ENCODE results near the gene WDSUB1.
A peak's percentile ranks its signal among the peaks of the same experiment; 100 is the strongest.

Gene WDSUB1

DNA sequence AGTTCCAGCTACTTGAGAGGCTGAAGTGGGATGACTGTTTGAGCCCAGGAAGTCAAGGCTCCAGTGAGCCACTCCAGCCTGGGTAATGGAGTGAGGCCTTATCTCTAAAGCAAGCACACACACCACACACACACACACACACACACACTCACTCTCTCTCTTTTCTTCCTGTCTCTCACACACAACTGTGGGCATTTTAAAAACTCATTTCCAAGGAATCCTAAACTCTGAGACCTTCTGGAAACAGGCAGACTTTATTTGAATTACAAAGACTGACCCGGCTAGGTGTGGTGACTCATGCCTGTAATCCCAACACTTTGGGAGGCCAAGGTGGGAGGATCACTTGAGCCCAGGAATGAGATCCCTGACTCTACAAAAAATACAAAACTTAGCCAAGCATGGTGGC, 21.3 kb downstream of the WDSUB1 start:
- no peak for DNase-seq

DNA sequence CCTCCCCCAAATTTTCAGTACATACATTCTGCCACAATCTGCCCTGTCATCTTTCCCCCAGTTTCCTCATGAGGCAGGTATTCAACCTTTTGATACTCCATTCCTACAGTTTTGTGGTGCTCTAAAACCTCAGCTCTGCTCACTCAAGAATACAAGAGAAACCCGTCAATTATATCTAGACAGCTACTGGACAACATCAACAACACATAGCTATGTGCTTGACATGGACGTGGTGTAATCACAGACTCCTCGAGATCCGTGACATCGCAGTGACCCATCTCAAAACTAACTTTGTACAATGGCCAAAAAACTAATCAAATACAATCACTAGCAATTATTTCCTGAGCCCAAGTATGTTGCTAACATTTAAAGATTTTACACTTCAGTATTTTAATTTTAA, 23.6 kb downstream of the WDSUB1 start:
- DNase-seq, result no peak

DNA sequence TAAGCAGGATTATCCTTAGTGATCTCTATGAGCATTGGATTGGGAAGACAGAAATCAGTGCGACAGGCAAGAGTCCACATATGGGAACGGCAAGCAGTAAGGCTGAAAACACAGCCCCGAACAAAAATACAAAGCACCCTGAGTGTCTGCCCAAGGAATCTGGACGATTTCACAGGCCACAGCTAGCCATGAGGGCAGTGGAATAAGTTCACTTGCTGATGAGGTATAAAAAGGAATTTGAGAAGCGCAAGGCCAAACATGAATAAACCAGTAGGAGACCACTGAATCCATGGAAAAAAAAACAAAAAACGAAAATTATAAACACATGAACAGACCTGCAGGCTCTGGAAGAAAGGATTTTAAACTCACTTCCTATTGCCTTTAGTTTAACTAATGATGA, 24.3 kb downstream of the WDSUB1 start:
- no peak for DNase-seq

DNA sequence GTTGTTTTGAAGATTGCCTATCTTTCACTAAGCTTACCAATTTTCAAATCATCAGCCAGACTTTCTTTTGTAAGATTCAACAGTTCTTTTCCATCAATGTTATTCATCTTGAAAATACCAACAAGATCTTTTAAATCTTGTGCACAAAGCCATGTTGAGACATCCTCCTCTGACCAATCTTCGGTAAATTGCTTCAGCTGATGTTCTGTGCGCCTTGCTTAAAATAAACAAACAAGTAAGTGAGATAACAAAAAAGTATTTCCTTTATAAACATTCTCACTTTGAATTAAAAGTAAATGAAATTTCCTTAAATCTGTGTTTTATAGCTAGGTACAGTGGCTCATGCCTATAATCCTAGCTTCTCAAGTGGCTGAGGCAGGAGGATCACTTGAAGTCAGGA, 30.3 kb downstream of the WDSUB1 start:
- DNase-seq, result no peak

DNA sequence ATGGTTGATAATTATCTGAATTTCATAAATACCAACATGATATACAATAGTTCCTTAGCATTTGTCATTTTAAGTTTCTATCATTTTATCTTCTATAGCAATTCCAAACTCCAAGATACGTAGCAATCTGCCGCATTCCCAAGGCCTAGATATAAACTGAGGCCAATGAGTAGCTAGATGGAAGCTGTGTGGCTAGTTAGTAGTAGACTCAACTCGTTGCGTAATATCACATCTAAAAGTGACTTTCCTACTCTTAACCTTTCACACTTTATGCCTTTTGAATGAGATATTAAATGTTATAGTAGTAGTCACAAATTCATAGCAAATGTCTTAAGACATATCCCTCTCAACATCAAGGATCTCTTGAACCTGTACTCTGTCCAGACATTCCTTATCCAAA, 33.6 kb downstream of the WDSUB1 start:
- no peak for DNase-seq

DNA sequence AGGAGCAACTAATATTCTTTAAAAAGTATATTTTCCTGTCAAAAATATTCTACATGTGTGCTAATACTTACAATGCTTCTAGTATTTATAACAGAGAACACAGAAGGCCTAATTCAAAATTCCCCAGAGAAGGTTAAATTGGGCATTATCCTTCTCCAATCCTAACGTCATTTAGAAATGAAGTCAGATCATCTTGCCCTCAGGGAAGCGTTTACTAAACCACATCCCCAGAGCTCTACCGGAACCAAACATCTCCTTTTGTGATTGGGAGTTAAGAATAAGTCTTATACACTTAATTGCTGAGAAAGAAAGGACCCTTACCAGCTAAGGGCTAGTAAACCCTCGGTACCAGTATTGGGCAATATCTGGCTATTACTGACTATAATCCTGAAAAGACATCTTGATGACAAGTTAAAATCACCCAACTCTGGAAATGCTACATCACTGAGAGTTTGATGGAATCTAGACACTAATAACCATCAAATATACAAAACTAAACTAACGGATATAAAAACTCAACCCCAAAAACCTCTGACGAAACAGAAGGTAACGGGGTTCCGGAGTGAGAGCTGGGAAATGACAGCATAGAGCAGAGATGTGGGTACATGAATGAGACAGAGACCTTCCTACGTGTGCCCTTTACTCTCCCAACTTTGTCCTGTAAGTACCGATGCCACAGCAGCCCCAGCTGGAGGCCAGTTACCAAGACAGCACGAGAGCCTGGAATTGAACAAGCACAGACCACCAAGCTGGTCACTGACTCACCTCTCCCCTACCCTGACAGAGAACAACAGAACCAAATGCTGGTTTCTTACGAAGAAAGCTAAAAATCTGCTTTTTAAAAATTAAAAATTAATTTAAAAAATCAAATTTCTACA, 35.0 kb downstream of the WDSUB1 start:
- DNase-seq, result no peak

DNA sequence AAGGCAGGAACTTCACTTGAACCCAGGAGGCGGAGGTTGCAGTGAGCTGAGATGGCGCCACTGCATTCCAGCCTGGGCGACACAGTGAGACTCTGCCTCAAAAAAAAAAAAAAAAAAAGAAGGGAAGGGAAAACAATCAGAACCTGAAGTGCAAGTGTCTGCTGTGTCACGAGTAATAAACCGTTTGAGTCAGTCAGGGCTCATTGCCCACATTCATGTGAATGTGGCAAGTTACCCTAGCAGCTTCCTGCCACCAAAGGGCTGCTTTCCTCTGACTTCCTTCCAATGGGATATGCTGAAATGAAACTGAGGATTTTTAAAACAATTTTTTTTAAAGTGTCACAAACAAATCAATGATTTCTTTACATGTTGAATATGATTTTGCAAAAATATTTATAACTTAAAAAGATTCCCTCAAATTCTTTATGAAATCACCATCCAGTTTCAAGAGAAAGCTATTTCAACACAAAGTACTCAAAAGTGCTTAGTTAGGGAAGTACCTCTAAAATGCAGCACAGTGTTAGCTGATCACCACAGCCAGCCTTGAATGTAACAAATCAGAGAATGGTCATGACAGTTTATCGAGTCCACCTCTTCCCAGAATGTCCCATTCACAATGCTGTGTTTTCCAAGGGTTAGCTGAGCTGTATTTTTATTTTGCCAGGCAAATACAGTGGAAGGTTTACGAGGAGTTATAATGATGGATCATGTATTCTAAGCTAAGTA, 36.4 kb downstream of the WDSUB1 start:
- DNase-seq, result peak; percentile 93

DNA sequence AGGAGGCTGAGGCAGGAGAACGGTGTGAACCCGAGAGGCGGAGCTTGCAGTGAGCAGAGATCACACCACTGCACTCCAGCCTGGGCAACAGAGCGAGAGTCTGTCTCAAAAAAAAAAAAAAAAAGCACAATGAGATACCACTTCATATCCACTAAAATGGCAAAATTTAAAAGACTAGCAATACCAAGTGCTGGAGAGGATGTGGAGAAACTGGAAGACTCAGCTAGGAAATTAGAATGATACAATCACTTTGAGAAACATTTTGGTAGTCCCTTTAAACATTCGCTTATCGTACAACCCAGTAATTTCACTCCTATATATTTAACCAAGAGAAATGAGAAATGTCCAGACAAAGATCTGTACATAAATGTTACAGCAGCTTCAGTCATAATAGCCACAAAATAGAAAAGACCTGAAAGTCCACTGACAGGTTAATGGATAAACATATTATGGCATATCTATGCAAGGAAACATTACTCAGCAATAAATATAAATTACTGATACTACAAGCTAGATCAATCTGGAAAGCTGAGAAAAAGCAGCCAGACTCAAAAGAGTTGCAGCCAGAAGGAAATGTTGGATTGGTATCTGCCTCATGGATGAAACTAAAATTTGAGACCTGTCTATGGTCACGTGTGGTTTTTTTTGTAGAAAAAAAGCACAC, 40.0 kb downstream of the WDSUB1 start:
- DNase-seq, result no peak

DNA sequence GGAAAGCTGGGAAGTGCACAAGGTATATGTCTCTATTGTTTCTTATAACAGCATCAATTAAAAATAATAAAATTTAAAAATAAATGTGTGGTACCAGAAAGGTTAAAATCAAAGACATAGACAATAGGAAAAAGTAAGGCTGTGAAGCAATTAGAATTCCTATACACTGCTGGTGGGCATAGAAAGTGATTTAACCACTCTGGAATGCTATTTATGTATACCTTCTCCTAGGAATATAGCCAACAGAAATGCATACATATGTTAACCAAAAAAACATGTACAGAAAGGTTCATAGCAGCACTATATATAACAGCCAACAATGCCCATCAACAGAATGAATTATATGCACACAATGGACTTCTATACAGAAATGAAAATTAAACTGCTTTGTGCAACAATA, 43.0 kb downstream of the WDSUB1 start:
- no peak for DNase-seq

DNA sequence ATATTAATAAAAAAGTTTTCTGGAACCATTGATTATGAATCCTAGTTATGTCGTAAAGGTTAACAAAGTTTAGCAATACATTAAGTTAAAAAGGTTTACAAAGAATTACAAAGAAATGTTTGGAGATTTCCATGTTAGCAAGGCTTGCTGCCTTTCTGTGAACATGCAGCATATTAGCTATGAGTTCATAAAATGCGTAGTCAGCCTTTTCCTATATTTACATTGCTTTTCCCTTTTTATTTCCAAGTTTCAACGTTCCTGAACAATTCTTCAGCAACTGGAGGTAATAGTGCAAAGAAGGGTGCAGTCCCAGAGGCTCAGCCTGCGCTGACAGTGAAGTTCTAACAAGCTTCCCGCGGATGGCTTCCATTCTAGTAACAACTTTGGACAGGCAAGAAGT, 51.6 kb downstream of the WDSUB1 start:
- DNase-seq, result no peak

DNA sequence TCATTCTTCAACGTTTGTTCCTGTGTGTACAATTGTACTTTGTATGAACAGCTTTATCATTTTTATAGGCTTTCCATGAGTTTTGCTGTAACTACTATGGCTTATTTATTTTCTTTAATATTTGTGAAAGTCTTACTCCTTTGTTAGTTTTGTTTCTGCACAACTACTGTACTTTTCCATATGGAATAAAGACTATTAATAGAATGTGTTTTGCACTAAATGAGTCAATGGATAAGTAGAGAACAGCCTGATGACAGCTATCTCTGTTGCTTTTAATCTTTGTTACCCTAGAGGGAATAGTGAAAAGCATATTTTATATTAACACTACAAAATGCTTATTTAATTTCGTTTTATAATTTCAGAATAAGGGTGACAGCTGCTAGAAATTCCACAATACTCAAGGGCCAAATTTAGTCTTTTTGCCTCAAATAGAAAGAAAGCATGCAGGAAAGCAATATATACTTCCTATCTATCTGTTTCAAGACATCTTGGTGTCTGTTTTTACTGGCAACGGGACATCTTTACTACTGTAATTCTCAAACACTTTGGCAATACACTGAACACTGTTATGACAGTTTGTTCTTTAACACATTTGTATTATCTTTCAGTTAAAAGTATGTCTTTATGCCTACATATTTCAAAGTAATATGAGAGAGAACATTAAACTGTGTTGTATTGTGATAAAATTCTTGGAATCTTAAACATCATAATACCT, 53.9 kb downstream of the WDSUB1 start:
- DNase-seq, result no peak

DNA sequence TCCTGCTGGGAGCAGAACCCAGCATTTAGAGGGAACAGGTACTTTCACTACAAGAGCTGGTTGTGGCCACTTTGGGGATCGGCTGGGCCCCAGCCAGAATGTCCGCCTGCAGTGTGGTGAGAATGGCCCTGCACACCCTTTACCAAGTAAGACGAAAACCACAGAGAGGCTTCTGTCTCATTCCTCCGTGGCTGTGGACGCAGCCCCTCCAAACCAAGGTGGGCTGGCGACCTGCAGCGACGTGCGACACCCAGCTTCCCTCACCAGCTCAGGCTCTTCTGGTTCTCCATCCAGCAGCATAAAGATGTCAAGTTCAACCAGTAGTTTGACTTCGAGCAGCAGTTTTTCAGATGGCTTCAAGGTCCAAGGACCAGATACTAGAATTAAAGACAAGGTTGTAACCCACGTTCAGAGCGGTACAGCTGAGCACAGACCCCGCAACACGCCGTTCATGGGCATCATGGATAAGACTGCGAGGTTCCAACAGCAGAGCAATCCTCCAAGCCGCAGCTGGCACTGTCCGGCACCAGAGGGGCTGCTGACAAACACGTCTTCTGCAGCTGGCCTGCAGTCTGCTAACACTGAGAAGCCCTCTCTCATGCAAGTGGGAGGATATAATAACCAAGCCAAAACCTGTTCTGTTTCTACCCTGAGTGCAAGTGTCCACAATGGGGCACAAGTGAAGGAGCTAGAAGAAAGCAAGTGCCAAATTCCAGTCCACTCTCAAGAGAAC, 56.2 kb downstream of the WDSUB1 start:
- DNase-seq, result no peak

DNA sequence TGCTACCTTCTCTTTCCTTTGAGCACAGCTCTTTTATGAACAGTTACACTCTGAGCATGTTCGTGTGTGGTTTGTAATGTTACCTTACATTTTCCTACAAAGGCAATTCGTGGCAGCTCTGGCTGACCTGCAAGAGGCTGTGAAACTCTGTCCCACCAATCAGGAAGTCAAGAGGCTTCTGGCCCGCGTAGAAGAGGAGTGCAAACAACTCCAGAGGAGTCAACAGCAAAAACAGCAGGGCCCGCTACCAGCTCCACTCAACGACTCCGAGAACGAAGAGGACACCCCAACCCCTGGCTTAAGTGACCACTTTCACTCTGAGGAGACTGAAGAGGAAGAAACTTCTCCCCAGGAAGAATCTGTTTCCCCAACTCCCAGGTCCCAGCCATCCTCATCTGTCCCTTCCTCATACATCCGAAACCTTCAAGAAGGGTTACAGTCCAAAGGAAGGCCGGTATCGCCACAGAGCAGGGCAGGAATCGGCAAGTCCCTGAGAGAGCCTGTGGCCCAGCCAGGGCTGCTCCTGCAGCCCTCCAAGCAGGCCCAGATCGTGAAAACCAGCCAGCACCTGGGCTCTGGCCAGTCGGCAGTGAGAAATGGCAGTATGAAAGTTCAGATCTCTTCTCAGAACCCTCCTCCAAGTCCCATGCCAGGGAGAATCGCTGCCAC, 56.9 kb downstream of the WDSUB1 start:
- DNase-seq, result no peak

DNA sequence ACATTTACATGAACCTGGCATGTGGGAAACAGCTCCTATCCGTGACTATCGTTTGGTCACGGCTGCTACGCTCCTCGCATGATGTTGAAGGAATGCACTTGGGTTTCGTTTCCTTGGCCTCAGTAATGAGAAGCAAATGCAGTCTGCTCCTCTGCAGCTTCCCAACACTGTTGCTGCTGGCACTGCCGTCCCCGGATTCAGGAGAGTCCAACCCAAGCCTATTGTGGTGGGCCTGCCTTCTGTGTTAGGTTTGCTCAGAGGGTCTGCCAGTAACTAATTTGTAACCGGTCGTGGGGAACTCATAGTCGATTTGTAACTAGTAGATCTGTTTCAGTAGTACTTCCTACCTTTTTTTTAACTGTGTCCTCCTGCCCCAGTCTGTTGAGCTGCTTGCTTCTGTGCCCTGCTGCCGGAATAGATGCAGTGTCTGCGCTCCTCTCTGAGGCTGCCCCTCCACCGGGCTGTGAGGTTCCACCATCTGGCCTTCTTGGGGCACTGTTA, 58.4 kb downstream of the WDSUB1 start:
- no peak for DNase-seq

DNA sequence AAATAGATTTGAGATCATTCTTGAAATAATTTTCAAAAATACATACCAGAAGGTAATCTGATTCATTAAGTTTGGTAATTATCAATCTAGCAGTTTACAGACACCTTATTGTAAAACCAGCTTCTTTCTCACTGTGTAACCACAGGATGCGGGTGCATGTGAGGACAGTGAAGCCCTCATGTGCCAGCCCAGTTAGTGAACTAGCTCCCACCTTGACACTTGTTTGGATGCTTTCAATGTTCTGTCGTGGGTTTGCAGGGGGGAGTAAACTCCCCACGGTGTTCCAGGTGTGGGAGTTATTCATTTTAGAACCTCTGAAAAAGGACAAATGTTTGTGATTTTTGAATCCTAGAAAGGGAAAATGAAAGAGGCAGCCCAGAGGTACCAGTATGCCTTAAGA, 59.0 kb downstream of the WDSUB1 start:
- no peak for DNase-seq

DNA sequence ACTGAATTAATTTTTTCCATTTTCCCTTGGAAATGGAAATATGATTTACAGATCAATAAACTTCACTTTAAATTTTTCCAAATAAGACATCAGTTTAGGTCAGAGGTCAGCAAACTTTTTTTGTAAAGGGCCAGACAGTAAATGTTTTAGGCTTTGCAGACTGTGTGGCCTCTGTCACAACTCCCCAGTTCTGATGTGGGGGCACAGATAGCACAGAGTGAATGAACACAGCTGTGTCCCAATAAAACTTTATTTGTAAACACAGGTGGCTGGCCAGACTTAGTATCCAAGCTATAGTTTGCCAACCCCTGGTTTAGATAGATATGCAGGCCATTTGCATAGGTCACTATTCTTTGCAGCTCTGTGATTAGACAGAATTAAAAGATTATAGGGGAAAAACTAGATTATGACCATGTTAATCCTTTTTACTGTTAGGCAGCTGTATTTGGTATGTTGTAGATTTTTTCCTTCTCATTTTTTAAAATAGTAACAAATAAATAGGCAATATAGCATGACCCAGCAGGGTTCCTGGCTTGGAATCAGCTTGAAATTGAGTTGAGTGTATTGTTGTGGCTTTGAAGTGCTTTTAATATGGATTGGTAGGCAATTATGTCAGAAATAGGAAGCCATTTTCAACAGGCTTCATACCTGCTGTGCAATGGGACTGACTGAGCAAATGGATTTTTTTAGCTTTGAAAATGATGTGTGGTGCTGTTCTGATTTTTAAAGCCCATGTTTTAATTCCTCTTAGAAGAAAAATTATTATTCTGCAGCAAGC, 59.7 kb downstream of the WDSUB1 start:
- peak; percentile 54 for DNase-seq

DNA sequence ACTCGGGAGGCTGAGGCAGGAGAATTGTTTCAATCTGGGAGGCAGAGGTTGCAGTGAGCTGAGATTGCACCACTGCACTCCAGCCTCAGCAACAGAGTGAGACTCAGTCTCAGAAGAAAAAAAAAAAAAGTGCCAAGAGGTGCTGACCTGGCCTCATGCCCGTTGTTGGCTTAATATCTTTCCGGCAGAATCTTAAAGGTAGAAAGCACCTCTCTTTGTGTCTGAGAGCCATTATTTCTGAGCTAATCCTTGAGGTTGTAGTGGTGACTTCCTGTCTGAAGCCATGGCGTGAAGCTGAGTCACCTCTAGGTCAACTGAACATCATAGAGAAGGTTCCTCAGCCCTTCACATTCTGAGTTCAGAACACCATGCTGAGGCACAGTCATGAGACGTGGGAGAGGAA, 60.4 kb downstream of the WDSUB1 start:
- DNase-seq, result peak; percentile 97

DNA sequence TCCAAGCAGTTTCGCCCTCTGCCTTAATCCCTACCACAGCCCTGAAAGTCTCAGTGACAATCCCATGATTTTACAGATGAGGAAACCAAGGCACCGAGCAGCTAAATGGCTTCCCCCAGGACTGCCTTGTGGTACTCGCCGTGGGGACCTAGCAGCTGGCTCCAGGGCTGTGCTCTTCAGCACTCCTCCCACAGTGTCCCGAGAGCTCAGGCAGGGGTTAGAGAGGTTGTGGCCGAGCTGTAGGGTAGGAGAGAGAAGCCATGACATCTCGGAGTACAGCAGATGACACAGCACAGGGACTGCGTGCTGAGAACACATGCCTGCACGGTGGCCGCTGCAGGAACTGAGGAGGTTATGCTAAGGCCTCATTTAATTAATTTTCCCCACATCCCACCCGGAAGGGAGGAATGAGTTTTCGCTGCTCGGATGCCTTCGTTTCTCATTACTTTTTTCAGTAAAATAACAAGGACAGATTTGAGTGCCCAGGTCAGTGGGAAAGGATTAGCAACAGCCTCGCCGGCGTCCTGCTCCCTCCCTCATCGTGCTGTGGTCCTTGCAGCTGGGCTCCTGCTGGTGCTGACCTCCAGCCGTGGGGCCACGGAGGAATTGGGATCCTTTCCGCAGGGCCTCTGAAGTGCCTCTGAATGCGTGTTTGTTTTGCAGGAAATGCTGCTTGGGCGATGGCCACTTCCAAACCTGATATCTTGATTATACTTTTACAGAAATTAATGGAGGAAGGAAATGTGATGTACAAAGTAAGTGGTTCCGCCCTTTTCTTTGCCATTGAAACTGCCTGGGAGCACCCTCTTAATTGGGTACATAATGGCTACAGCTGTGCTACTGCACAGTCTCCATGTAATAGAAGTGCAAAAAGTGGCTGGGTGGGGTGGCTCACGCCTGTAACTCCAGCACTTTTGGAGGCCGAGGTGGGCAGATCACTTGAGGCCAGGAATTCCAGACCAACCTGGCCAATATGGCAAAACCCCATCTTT, 61.2 kb downstream of the WDSUB1 start:
- peak; percentile 73 for DNase-seq

DNA sequence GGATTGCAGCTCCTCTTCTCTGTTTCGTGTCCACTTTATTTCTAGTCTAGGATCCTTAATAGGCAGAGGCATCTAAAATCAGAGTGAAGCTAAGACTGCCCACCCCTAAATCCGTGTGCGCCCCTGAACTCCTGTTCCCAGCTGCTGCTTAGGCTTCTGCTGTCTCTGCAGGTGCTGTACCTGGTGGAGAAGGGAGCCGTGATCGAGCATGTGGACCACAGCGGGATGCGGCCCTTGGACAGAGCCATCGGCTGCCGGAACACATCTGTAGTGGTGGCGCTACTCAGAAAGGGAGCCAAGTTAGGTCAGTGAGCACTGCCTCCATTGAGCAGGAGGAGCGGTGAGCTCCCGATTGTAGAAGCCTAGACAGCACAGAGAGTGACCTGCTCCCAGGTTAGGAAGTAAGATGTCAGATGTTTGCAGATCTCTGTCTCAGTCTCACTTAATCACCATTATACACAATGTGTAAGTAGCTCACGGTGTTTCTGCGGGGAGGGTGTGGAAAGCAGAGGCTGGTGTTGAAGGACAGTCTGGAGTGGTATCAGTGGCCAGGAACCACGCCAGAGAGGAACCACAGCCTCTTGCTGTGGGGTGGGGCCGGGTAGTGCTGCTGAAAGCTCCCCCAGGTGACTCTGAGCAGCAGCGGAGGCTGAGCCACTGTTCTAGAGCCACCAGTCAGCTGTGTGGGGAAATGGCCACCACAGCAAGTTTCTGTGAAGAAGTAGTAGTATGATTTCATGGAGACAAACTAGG, 62.3 kb downstream of the WDSUB1 start:
- no peak for DNase-seq

All from DMS79 (cell line).